Neural cell (in vitro differentiated cells): ENCODE measurements around the gene PPP4R2. TPM values are rescaled to one million over a fixed set of nuclear protein-coding genes. Genes with fewer than 3 reads are reported as not detected.

Experiments
- H2AFZ ChIP-seq: fragments of 200-600, 300-800 bp; sonication (generic), shearing (Covaris generic); 2 replicates; pipeline ENCODE4 v1.6.0; 2014; ENCODE audit warnings: low read depth, mild to moderate bottlenecking, antibody characterized with exemption, low read length, moderate library complexity
- H3F3A ChIP-seq: fragments of 200-600 bp; shearing (Covaris generic); 2 replicates; pipeline ENCODE4 v1.6.1; 2016; ENCODE audit warnings: mild to moderate bottlenecking, moderate library complexity, mixed read lengths, antibody characterized with exemption, low read length; ENCODE audit not compliant: insufficient read depth, poor library complexity, severe bottlenecking
- H3K27ac ChIP-seq: fragments of 200-600, 300-800 bp; sonication (generic), shearing (Covaris generic); 2 replicates; pipeline ENCODE4 v1.5.1; 2014; ENCODE audit warnings: mild to moderate bottlenecking, low read length, moderate library complexity
- H3K27me3 ChIP-seq: fragments of 300-800, 200-600 bp; sonication (generic), shearing (Covaris generic); 2 replicates; pipeline ENCODE4 v1.6.0; 2014; ENCODE audit warnings: mild to moderate bottlenecking, low read depth, low read length, moderate library complexity; ENCODE audit not compliant: insufficient read depth
- H3K36me3 ChIP-seq: fragments of 300-800, 200-600 bp; sonication (generic), shearing (Covaris generic); 2 replicates; pipeline ENCODE4 v1.5.1; 2014; ENCODE audit warnings: mild to moderate bottlenecking, antibody characterized with exemption, low read length, moderate library complexity; ENCODE audit not compliant: insufficient read depth
- H3K4me2 ChIP-seq: fragments of 300-800, 200-600 bp; sonication (generic), shearing (Covaris generic); 2 replicates; pipeline ENCODE4 v1.6.0; 2014; ENCODE audit warnings: mild to moderate bottlenecking, low read length
- H3K4me3 ChIP-seq: fragments of 300-800, 200-600 bp; sonication (generic), shearing (Covaris generic); 2 replicates; pipeline ENCODE4 v1.5.1; 2014; ENCODE audit warnings: mild to moderate bottlenecking, low read length, moderate library complexity
- H3K79me2 ChIP-seq: fragments of 200-600 bp; shearing (Covaris generic); replicated peaks from 2 replicates; pipeline ENCODE4 v1.6.0; 2014; ENCODE audit warnings: mild to moderate bottlenecking, low read length, moderate library complexity; ENCODE audit not compliant: insufficient read depth
- H3K9ac ChIP-seq: fragments of 300-800, 200-600 bp; sonication (generic), shearing (Covaris generic); 2 replicates; pipeline ENCODE4 v1.6.1; 2016; ENCODE audit warnings: mild to moderate bottlenecking, low read length, mixed read lengths
- H3K9me2 ChIP-seq: fragments of 200-600 bp; shearing (Covaris generic); 2 replicates; pipeline ENCODE4 v1.6.1; 2016; ENCODE audit warnings: mild to moderate bottlenecking, low read length, mixed read lengths; ENCODE audit not compliant: insufficient read depth
- H3K9me3 ChIP-seq: fragments of 200-600, 300-800 bp; sonication (generic), shearing (Covaris generic); 2 replicates; pipeline ENCODE4 v1.6.1; 2016; ENCODE audit warnings: mild to moderate bottlenecking, mixed run types, low read length, moderate library complexity, mixed read lengths
- H4K20me1 ChIP-seq: fragments of 200-600 bp; shearing (Covaris generic); 2 replicates; pipeline ENCODE4 v1.6.1; 2016; ENCODE audit warnings: mild to moderate bottlenecking, mixed run types; ENCODE audit not compliant: insufficient read depth
- EP300 ChIP-seq: fragments of 450-650 bp; conservative IDR thresholded peaks from 2 replicates; pipeline ENCODE4 v1.6.1; 2014; ENCODE audit warnings: antibody characterized with exemption, mild to moderate bottlenecking, moderate library complexity; ENCODE audit not compliant: poor library complexity, severe bottlenecking
- EZH2 ChIP-seq: fragments of 200-600, 300-800 bp; shearing (Covaris generic), sonication (generic); IDR thresholded peaks from 2 replicates; pipeline ENCODE4 v1.6.1; 2014; ENCODE audit warnings: antibody characterized with exemption, low read length, borderline replicate concordance, mild to moderate bottlenecking; ENCODE audit not compliant: insufficient read depth, poor library complexity, severe bottlenecking
- MXI1 ChIP-seq: fragments of 450-650 bp; conservative IDR thresholded peaks from 2 replicates; pipeline ENCODE4 v1.6.1; 2014; ENCODE audit warnings: antibody characterized with exemption, mild to moderate bottlenecking; ENCODE audit not compliant: poor library complexity, severe bottlenecking
- POLR2AphosphoS5 ChIP-seq: IDR thresholded peaks from 2 replicates; pipeline ENCODE4 v1.6.1; 2012
- RAD21 ChIP-seq: fragments of 450-650 bp; conservative IDR thresholded peaks from 2 replicates; pipeline ENCODE4 v1.6.1; 2014; ENCODE audit warnings: antibody characterized with exemption, mild to moderate bottlenecking, moderate library complexity
- SMC3 ChIP-seq: fragments of 450-650 bp; conservative IDR thresholded peaks from 2 replicates; pipeline ENCODE4 v1.6.1; 2014; ENCODE audit warnings: antibody characterized with exemption, mild to moderate bottlenecking, moderate library complexity; ENCODE audit not compliant: poor library complexity
- TAF1 ChIP-seq: IDR thresholded peaks from 2 replicates; pipeline ENCODE4 v1.6.1; 2012; ENCODE audit warnings: low read depth
- polyA plus RNA-seq: library from polyadenylated mRNA; depleted of rRNA; stranded (reverse); fragments of >200 nt; gene quantifications from 2 replicates; pipeline ENCODE4 v1.2.3, GENCODE V29; 2014
- TF ChIP-seq, protein P1 (sequence below): IDR thresholded peaks from 2 replicates; pipeline ENCODE4 v1.6.1; 2012; ENCODE audit warnings: borderline replicate concordance
- TF ChIP-seq, protein P2 (sequence below): fragments of 450-650 bp; IDR thresholded peaks from 2 replicates; pipeline ENCODE4 v1.5.1; 2014; ENCODE audit warnings: antibody characterized with exemption, mild to moderate bottlenecking, moderate library complexity; ENCODE audit not compliant: poor library complexity, severe bottlenecking

PPP4R2 gene
- polyA plus RNA-seq, 1 donor from 2014 or later = 65.5 TPM

DNA sequence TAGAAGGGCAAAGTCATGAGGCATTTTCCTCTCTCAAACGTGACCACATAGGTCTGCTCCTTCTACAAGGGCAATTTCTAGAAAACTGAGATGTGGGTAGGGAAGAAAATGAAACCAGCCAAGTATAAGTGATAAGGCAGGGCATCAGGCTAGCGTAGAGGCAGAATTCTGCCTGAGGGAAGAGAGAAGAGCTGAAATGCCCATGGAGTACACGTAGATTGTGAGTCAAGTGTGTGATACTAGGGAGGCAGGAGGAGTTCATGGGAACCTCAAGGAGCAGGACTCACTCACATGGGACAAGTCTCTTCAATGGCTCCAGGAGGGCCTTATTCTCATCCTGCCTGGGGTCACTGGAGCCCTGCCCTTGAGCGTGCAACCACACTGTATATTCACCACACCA, 34.9 kb upstream of the PPP4R2 start:
- Histone ChIP-seq H3K27ac (no peak overlapping the region), H3K79me2 (no peaks in the 10 kb centered on the region), H3K9me2 (no peaks in the 10 kb centered on the region), H4K20me1 (no peaks in the 10 kb centered on the region), H3K4me2 (no peak overlapping the region), H3K9me3 (no peaks in the 10 kb centered on the region), H3F3A (no peaks in the 10 kb centered on the region), H3K4me3 (no peak overlapping the region), H3K27me3 (no peaks in the 10 kb centered on the region), H3K9ac (no peak overlapping the region), H2AFZ (no peak overlapping the region), H3K36me3 (no peaks in the 10 kb centered on the region)
- TF ChIP-seq EP300 (no peak), POLR2AphosphoS5 (no peak), RAD21 (no peak), TAF1 (no peak), MXI1 (no peak), SMC3 (no peak)
- TF ChIP-seq, protein P1, sequence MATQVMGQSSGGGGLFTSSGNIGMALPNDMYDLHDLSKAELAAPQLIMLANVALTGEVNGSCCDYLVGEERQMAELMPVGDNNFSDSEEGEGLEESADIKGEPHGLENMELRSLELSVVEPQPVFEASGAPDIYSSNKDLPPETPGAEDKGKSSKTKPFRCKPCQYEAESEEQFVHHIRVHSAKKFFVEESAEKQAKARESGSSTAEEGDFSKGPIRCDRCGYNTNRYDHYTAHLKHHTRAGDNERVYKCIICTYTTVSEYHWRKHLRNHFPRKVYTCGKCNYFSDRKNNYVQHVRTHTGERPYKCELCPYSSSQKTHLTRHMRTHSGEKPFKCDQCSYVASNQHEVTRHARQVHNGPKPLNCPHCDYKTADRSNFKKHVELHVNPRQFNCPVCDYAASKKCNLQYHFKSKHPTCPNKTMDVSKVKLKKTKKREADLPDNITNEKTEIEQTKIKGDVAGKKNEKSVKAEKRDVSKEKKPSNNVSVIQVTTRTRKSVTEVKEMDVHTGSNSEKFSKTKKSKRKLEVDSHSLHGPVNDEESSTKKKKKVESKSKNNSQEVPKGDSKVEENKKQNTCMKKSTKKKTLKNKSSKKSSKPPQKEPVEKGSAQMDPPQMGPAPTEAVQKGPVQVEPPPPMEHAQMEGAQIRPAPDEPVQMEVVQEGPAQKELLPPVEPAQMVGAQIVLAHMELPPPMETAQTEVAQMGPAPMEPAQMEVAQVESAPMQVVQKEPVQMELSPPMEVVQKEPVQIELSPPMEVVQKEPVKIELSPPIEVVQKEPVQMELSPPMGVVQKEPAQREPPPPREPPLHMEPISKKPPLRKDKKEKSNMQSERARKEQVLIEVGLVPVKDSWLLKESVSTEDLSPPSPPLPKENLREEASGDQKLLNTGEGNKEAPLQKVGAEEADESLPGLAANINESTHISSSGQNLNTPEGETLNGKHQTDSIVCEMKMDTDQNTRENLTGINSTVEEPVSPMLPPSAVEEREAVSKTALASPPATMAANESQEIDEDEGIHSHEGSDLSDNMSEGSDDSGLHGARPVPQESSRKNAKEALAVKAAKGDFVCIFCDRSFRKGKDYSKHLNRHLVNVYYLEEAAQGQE = no peak
- TF ChIP-seq, protein P2, sequence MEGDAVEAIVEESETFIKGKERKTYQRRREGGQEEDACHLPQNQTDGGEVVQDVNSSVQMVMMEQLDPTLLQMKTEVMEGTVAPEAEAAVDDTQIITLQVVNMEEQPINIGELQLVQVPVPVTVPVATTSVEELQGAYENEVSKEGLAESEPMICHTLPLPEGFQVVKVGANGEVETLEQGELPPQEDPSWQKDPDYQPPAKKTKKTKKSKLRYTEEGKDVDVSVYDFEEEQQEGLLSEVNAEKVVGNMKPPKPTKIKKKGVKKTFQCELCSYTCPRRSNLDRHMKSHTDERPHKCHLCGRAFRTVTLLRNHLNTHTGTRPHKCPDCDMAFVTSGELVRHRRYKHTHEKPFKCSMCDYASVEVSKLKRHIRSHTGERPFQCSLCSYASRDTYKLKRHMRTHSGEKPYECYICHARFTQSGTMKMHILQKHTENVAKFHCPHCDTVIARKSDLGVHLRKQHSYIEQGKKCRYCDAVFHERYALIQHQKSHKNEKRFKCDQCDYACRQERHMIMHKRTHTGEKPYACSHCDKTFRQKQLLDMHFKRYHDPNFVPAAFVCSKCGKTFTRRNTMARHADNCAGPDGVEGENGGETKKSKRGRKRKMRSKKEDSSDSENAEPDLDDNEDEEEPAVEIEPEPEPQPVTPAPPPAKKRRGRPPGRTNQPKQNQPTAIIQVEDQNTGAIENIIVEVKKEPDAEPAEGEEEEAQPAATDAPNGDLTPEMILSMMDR = no peak

DNA sequence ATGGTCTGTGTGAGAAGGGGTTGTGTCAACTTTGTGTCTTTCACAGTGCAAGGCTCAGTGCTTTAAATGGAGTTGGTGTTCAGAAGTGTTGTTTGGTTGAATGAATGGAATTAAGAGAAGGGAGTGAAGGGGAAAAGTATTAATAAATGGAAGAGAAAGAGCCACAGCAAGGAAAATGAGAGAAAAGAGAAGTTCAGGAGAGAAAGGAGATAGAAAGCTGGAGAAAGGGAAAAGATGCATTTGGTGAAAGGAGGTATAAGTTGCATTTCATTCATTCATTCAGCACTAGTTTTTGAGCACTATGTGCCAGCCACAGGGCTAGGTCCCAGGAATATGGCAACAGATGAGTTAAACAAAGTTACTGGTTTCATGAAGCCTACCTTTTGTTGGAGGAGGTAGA, 34.3 kb upstream of the PPP4R2 start:
- Histone ChIP-seq H3K9ac (no peak overlapping the region), H3K36me3 (no peaks in the 10 kb centered on the region), H3F3A (no peaks in the 10 kb centered on the region), H3K27ac (no peak overlapping the region), H3K9me2 (no peaks in the 10 kb centered on the region), H3K79me2 (no peaks in the 10 kb centered on the region), H3K4me2 (no peak overlapping the region), H3K9me3 (no peaks in the 10 kb centered on the region), H2AFZ (no peak overlapping the region), H3K27me3 (no peaks in the 10 kb centered on the region), H4K20me1 (no peaks in the 10 kb centered on the region), H3K4me3 (no peak overlapping the region)
- TF ChIP-seq MXI1 = no peak
- TF ChIP-seq EP300 = no peak
- no peak for TF ChIP-seq POLR2AphosphoS5
- TF ChIP-seq RAD21 = no peak
- TF ChIP-seq, protein P1 = no peak
- TF ChIP-seq EZH2 = no peak
- TF ChIP-seq SMC3 = no peak
- no peak for TF ChIP-seq TAF1
- TF ChIP-seq, protein P2 = no peak
